ENCODE results near the gene C1QB.
"Not testable (repeated sequence)": the region's sequence is repeated elsewhere in the genome, so short reads cannot be mapped to it uniquely, and the experiment has no call there.

Gene C1QB

DNA sequence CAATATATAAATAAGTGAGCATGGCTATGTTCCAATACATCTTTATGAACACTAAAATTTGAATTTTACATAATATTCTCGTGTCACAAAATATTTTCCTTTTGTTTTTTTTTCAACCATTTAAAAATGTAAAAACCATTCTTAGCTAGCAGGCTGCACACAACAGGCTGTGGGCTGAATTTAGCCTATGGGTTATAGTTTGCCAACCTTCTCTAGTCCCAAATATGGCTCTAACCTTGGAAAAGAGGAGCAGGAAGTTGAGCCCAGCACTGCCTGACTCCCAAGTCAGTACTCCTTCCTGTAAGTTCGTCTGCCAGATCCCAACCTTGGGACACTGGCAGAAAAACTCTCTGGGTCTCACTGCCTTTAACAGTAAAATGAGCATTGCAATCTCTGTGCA is 13.4 kb downstream of the C1QB start:
- no peak overlapping the region for H3K4me3 ChIP-seq (ENCODE audit: low read depth, low read length)
- in situ Hi-C loops (cut with HindIII; ENCODE audit: low sequenced_read_pairs) = no loop called here
- DNase-seq (ENCODE audit: low read depth) = no peak
- TF ChIP-seq, protein P1, sequence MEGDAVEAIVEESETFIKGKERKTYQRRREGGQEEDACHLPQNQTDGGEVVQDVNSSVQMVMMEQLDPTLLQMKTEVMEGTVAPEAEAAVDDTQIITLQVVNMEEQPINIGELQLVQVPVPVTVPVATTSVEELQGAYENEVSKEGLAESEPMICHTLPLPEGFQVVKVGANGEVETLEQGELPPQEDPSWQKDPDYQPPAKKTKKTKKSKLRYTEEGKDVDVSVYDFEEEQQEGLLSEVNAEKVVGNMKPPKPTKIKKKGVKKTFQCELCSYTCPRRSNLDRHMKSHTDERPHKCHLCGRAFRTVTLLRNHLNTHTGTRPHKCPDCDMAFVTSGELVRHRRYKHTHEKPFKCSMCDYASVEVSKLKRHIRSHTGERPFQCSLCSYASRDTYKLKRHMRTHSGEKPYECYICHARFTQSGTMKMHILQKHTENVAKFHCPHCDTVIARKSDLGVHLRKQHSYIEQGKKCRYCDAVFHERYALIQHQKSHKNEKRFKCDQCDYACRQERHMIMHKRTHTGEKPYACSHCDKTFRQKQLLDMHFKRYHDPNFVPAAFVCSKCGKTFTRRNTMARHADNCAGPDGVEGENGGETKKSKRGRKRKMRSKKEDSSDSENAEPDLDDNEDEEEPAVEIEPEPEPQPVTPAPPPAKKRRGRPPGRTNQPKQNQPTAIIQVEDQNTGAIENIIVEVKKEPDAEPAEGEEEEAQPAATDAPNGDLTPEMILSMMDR (IDR thresholded peaks at IDR 0.05; ENCODE audit: low read depth, low read length, missing control alignments) = no peak

DNA sequence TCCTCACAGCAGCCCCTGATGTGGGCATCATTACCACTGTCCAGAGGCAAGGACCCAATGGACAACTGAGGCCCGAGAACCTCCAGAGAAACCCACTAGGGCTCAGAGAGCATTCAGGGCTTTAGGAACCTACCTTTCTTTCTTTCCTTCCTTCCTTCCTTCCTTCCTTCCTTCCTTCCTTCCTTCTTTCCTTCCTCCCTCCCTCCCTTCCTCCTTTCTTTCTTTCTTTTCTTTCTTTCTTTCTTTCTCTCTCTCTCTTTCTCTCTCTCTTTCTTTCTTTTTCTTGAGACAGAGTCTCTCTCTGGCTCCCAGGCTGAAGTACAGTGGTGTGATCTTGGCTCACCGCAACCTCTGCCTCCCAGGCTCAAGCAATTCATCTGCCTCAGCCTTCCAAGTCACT is 15.8 kb downstream of the C1QB start:
- H3K4me3 ChIP-seq (ENCODE audit: low read depth, low read length); DNase-seq (ENCODE audit: low read depth); in situ Hi-C loops (cut with HindIII; ENCODE audit: low sequenced_read_pairs): not testable (repeated sequence)

DNA sequence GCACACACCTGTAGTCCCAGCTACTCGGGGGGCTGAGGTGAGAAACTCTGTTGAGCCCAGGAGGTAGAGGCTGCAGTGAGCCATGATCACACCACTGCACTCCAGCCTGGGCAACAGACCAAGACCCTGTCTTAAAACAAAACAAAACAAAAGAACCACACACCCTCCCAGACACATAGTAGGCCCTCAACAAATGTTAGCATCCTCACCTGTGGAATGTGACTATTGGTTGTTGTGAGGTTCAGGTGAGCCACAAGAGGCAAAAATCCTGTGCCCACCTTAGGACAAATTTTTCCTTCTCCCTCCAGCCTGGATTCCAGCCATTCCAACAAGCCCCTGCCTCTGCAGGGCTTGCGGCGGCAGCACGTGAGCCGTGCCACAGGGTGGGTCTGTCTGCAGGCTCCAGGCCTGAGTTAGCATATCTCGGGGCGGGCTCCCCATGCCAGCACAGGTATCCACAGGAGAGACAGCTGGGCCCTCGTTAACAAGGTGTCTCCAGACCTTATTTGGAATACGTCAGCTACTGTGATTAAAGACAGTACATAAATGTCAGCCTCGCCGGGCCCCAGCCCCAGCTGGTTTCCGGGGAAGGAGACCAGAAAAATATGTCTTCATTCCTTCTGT is 17.4 kb downstream of the C1QB start:
- in situ Hi-C loops (cut with HindIII; ENCODE audit: low sequenced_read_pairs) = no loop called here
- TF ChIP-seq, protein P1 (IDR thresholded peaks at IDR 0.05; ENCODE audit: low read depth, low read length, missing control alignments) = no peak

DNA sequence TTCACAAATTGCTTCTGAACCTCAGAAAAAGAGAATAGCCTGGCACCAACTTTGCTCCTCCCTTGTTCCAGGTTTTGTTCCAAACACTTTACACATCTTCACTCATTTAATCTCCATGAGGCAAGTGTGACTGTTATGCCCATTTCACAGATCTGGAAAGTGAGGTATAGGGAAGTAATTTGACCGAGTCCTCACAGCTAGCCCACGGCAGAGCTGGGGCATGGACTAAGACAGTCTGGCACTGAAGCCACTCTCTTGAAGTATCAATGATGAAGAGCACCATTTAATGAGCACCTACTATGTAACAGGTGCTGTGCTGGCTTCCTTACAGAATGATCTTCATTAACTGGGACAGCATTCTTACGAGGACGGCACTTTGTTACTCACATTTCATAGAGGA is 19.0 kb downstream of the C1QB start:
- DNase-seq (ENCODE audit: low read depth) = no peak
- TF ChIP-seq, protein P1 (IDR thresholded peaks at IDR 0.05; ENCODE audit: low read depth, low read length, missing control alignments) = no peak
- no peak overlapping the region for H3K4me3 ChIP-seq (ENCODE audit: low read depth, low read length)
- in situ Hi-C loops (cut with HindIII; ENCODE audit: low sequenced_read_pairs) = no loop called here

More for the DNA sequence above, 17.4 kb downstream of the C1QB start:
- no peak overlapping the region for H3K4me3 ChIP-seq (ENCODE audit: low read depth, low read length)
- no peak for DNase-seq (ENCODE audit: low read depth)

DNA sequence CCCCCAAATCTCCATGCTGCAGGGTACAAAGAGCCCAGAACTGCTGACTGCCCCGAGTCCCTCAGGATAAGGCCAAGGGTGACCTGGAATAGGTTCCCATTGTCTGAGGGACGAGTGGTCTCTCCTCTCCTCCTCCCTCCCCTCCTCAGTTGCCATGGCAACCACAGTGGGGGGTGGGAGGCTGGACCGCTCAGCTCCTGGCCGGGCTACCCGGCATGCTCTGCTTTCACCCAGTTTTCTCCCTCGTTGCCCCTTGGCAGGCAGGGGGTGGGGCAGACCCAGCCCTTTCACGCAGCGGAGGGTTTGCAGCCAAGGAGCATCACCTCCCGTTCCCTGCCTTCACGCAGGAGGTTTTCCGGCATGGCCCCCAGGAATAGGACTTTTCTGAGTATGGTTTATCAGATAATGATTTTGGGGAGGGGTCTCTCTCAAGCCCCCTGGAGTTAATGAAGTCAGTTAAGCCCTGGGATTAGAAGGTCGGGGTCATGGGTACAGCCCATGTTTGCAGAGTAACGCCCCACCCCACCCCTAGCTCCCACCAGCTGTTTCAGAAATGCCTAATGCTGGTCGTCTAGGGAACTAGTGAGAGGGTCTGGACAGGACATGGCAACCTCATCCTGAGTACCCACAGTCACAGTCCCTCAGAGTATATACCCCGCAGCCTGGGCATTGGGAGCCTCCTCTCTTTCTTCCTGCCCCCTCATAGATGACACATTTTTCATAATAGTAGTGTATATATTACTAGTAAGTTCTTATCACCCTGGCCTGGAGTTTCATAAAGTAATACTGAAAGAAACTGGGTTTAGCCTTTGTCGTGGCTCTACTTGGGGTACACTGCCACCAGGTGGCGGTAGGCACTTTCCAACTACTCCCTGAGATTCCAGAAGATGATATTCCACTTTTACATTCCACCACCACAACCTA is 20.7 kb downstream of the C1QB start:
- TF ChIP-seq, protein P1 (IDR thresholded peaks at IDR 0.05; ENCODE audit: low read depth, low read length, missing control alignments) = peak; percentile 82
- in situ Hi-C loops (cut with HindIII; ENCODE audit: low sequenced_read_pairs) = no loop called here
- no peak overlapping the region for H3K4me3 ChIP-seq (ENCODE audit: low read depth, low read length)
- peak; percentile 46 for DNase-seq (ENCODE audit: low read depth)

DNA sequence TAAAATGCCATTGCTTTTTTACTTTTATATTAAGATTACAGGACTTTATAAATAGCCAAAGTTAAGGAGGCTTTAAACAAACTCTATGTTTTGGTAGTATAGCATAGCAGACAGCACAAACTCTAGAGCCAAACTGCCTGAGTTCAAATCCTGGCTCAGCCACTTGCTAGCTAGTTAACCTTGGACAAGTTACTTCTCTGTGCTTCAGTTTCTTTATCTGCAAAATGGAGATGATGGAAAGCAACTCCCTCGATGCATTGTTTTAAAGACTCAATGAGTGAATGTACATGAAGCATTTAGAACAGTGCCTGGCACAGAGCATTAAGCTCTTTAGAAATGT is 21.3 kb downstream of the C1QB start:
- no peak for DNase-seq (ENCODE audit: low read depth)
- TF ChIP-seq, protein P1 (IDR thresholded peaks at IDR 0.05; ENCODE audit: low read depth, low read length, missing control alignments) = no peak
- in situ Hi-C loops (cut with HindIII; ENCODE audit: low sequenced_read_pairs) = no loop called here
- H3K4me3 ChIP-seq (ENCODE audit: low read depth, low read length) = no peak overlapping the region

DNA sequence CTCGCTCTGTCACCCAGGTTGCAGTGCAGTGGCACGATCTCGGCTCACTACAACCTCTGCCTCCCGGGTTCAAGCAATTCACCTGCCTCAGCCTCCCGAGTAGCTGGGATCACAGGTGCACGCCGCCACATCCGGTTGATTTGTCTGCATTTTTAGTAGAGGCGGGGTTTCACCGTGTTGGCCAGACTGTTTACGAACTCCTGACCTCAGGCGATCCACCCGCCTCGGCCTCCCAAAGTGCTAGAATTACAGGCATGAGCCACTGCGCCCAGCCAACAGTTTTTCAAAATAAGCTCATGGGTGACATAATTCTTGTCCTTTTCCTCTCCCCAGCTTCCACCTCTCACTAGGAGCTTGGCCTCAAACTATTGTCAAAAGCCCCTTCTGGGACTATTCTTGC is 23.1 kb downstream of the C1QB start:
- DNase-seq (ENCODE audit: low read depth); H3K4me3 ChIP-seq (ENCODE audit: low read depth, low read length); in situ Hi-C loops (cut with HindIII; ENCODE audit: low sequenced_read_pairs): not testable (repeated sequence)

Data from astrocyte of the cerebellum (primary cell).